ENCODE data around the gene MS4A2.
"Not testable (repeated sequence)": the region's sequence is repeated elsewhere in the genome, so short reads cannot be mapped to it uniquely, and the experiment has no call there.

Gene MS4A2

DNA sequence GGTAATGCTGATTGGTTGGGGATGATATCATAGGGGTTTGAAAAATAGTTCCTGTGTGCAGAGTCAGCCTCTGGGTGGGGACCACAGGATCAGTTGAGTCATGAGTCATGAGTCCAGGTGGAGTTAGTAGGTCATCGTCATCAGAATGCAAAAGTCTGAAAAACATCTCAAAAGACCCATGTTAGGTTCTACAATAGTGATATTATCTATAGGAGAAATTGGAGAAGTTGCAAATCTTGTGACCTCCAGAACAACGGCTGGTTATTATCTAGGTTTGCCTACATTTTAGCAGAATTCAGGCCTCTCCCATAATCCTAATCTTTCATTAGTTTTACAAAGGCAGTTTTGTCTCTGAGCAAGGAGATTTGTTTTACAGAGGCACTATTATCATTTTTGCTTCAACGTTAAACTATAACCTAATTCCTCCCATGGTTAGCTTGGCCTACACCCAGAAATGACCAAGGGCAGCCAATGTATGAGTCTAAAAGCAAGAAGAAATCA is 38.9 kb downstream of the MS4A2 start:
- Histone ChIP-seq H3K27ac (ENCODE audit: low read depth, low read length) (no peak overlapping the region), H3K36me3 (ENCODE audit: insufficient read depth, low read length) (no peaks in the 10 kb centered on the region), H3K9ac (ENCODE audit: low read depth, low read length) (no peak overlapping the region), H3K4me1 (ENCODE audit: insufficient read depth, low read length) (peaks cover 20% of the 10 kb centered on the region), H3K4me3 (ENCODE audit: low read length) (no peak overlapping the region), H3K27me3 (ENCODE audit: insufficient read depth, low read length) (no peaks in the 10 kb centered on the region), H3K9me3 (ENCODE audit: insufficient read depth, low read depth, low read length) (no peaks in the 10 kb centered on the region)
- 100% methylated on average over 3 of the region's 3 CpGs for WGBS

DNA sequence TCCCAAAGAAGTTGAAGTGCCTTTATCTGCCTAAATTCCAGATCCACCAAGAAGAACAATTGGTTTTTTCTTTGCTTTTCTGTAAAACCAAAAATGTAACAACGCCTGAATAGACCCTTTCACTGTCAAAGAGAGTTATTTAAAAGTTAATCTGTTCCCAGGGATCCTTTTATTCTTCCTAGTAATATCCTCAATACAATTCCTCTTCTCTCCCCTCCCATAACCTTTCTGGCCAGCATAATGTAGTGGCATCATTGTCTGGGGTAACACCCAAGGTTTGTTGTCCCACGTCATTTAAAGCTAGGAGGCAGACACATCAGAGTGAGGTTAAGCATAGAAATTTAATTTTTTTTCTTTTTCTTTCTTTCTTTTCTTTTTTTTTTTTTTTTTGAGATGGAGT is 39.9 kb downstream of the MS4A2 start:
- WGBS: 92% methylated on average over 1 of the region's 2 CpGs

DNA sequence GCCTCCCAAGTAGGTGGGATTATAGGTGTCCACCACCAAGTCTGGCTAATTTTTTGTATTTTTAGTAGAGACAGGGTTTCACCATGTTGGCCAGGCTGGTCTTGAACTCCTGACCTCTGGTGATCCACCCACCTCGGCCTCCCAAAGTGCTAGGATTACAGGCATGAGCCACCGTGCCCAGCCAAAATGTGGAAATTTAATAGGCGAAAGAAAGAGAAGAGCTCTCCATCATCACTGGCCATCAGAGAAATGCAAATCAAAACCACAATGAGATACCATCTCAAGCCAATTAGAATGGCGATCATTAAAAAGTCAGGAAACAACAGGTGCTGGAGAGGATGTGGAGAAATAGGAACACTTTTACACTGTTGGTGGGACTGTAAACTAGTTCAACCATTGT is 40.4 kb downstream of the MS4A2 start:
- not testable (repeated sequence) for H3K36me3 ChIP-seq (ENCODE audit: insufficient read depth, low read length); H3K4me3 ChIP-seq (ENCODE audit: low read length); H3K27ac ChIP-seq (ENCODE audit: low read depth, low read length); H3K27me3 ChIP-seq (ENCODE audit: insufficient read depth, low read length); H3K9me3 ChIP-seq (ENCODE audit: insufficient read depth, low read depth, low read length); H3K9ac ChIP-seq (ENCODE audit: low read depth, low read length)
- peaks cover 19% of the 10 kb centered on the region for H3K4me1 ChIP-seq (ENCODE audit: insufficient read depth, low read length)
- WGBS: 96% methylated on average over 3 of the region's 4 CpGs

More for the DNA sequence above, 39.9 kb downstream of the MS4A2 start:
- Histone ChIP-seq H3K27me3 (ENCODE audit: insufficient read depth, low read length) (no peaks in the 10 kb centered on the region), H3K27ac (ENCODE audit: low read depth, low read length) (no peak overlapping the region), H3K4me3 (ENCODE audit: low read length) (no peak overlapping the region), H3K4me1 (ENCODE audit: insufficient read depth, low read length) (peaks cover 20% of the 10 kb centered on the region), H3K9me3 (ENCODE audit: insufficient read depth, low read depth, low read length) (no peaks in the 10 kb centered on the region), H3K9ac (ENCODE audit: low read depth, low read length) (no peak overlapping the region), H3K36me3 (ENCODE audit: insufficient read depth, low read length) (no peaks in the 10 kb centered on the region)

DNA sequence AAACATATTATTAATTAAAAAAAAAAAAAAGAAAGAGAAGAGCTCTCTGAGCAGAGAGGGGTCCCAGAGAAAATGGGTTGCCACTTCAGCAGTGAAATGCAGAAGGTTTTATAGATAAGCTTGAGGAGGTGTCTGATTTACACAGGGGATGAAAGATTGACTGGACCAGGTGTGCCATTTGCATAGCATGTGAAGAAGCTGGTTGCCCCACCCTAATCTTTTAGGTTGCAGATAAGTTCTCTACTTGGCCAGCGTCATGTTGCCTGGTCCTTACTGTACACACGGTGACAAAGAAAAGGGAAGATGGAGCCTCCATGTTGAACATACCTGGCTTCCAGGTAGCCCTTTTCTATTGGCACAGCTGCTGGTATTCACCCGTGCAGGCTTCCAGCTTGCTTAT is 41.4 kb downstream of the MS4A2 start:
- H3K27me3 ChIP-seq (ENCODE audit: insufficient read depth, low read length): no peaks in the 10 kb centered on the region
- H3K4me1 ChIP-seq (ENCODE audit: insufficient read depth, low read length): peaks cover 9% of the 10 kb centered on the region; the same call in 1 of the 2 replicates
- WGBS: 92% methylated on average over 3 of the region's 3 CpGs
- H3K4me3 ChIP-seq (ENCODE audit: low read length): no peak overlapping the region
- no peak overlapping the region for H3K27ac ChIP-seq (ENCODE audit: low read depth, low read length)
- H3K9ac ChIP-seq (ENCODE audit: low read depth, low read length): no peak overlapping the region
- peaks cover 5% of the 10 kb centered on the region for H3K9me3 ChIP-seq (ENCODE audit: insufficient read depth, low read depth, low read length)
- H3K36me3 ChIP-seq (ENCODE audit: insufficient read depth, low read length): no peaks in the 10 kb centered on the region

DNA sequence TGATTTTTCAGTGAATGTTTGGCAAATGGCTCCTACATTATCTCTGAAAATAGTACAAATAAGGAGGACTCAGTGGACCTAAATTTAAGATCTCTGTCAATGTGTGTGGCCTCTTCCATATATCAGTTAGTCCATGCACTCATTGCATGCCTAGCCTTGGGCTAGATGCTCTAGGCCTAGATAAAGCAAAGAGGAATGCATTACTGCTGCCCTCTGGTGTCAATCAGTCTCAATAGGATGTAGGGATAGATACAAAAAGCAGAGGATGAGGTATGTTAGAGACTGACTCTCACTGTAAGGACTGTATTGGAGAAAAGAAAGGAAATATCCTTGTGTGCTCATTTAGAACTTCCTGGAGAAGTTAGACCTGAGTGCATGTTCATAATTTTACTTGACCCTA is 42.0 kb downstream of the MS4A2 start:
- Histone ChIP-seq H3K9me3 (ENCODE audit: insufficient read depth, low read depth, low read length) (peaks cover 5% of the 10 kb centered on the region), H3K36me3 (ENCODE audit: insufficient read depth, low read length) (no peaks in the 10 kb centered on the region), H3K27ac (ENCODE audit: low read depth, low read length) (no peak overlapping the region), H3K4me3 (ENCODE audit: low read length) (no peak overlapping the region), H3K4me1 (ENCODE audit: insufficient read depth, low read length) (0 out of 2 replicates have a peak, but pooled peaks cover 4% of the 10 kb centered on the region), H3K9ac (ENCODE audit: low read depth, low read length) (no peak overlapping the region), H3K27me3 (ENCODE audit: insufficient read depth, low read length) (no peaks in the 10 kb centered on the region)

DNA sequence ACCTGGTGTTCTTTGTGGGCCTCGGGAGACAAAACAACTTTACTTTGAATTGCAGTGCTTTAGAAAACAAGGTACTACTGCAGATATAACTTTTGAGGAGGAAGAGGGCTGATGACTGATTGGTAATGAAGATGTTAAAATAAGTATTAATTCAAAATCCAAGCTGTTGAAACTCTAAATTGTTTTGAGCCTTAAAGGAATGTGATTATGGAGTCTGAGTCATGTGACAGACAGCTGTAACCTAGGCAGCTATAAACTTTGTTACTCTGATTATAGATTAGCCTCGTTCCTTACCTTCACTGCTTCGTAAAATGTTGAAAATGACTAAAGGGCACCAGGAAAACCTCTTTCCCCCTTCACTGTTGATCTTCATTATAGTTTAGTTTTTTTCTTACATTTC is 43.4 kb downstream of the MS4A2 start:
- H3K4me3 ChIP-seq (ENCODE audit: low read length): no peak overlapping the region
- 0 out of 2 replicates have a peak, but pooled peaks cover 4% of the 10 kb centered on the region for H3K4me1 ChIP-seq (ENCODE audit: insufficient read depth, low read length)
- 88% methylated on average over 1 of the region's 3 CpGs for WGBS
- no peaks in the 10 kb centered on the region for H3K36me3 ChIP-seq (ENCODE audit: insufficient read depth, low read length)
- H3K27ac ChIP-seq (ENCODE audit: low read depth, low read length): no peak overlapping the region
- H3K9me3 ChIP-seq (ENCODE audit: insufficient read depth, low read depth, low read length): peaks cover 5% of the 10 kb centered on the region
- no peak overlapping the region for H3K9ac ChIP-seq (ENCODE audit: low read depth, low read length)
- no peaks in the 10 kb centered on the region for H3K27me3 ChIP-seq (ENCODE audit: insufficient read depth, low read length)

DNA sequence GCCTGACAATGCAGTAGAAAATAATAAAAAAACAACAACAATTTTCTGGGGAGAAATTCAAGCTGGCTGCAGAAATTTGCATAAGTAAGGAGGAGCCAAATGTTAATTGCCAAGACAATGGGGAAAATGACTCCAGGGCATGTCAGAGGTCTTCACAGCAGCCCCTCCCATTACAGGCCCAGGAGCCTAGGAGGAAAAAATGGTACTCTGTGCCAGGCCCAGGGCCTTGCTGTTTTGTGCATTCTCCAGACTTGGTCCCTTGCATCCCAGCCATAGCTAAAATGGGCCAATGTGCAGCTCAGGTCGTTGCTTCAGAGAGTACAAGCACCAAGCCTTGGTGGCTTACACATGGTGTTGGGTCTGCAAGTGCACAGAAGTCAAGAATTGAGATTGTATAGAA is 45.5 kb downstream of the MS4A2 start:
- Histone ChIP-seq H3K9me3 (ENCODE audit: insufficient read depth, low read depth, low read length) (peaks cover 5% of the 10 kb centered on the region), H3K36me3 (ENCODE audit: insufficient read depth, low read length) (no peaks in the 10 kb centered on the region), H3K27me3 (ENCODE audit: insufficient read depth, low read length) (no peaks in the 10 kb centered on the region), H3K4me3 (ENCODE audit: low read length) (no peak overlapping the region), H3K4me1 (ENCODE audit: insufficient read depth, low read length) (no peaks in the 10 kb centered on the region), H3K9ac (ENCODE audit: low read depth, low read length) (no peak overlapping the region), H3K27ac (ENCODE audit: low read depth, low read length) (no peak overlapping the region)
- WGBS: 43% methylated on average over 1 of the region's 1 CpG

DNA sequence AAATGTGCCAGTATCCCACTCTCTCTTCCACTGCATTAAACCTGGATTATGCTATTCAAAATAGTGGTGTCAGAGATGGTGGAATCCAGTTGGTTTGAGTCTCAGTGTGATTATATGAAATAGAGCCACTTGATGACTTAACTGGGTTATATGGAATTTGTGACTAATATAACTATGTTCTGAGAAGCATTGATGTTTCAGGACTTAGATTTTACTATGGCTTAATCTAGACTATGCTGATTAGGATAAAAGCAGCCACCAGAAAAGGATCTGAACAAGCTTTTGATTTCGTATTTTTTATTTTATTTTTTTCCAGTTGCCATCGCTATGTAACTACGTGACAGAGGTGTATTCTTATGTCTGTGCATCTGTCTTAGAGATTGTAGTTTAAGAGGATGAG is 55.3 kb downstream of the MS4A2 start:
- H3K9ac ChIP-seq (ENCODE audit: low read depth, low read length): no peak overlapping the region
- H3K27ac ChIP-seq (ENCODE audit: low read depth, low read length): no peak overlapping the region
- H3K27me3 ChIP-seq (ENCODE audit: insufficient read depth, low read length): no peaks in the 10 kb centered on the region
- H3K4me3 ChIP-seq (ENCODE audit: low read length): no peak overlapping the region
- no peaks in the 10 kb centered on the region for H3K36me3 ChIP-seq (ENCODE audit: insufficient read depth, low read length)
- 94% methylated on average over 3 of the region's 3 CpGs for WGBS
- no peaks in the 10 kb centered on the region for H3K9me3 ChIP-seq (ENCODE audit: insufficient read depth, low read depth, low read length)
- H3K4me1 ChIP-seq (ENCODE audit: insufficient read depth, low read length): no peaks in the 10 kb centered on the region

DNA sequence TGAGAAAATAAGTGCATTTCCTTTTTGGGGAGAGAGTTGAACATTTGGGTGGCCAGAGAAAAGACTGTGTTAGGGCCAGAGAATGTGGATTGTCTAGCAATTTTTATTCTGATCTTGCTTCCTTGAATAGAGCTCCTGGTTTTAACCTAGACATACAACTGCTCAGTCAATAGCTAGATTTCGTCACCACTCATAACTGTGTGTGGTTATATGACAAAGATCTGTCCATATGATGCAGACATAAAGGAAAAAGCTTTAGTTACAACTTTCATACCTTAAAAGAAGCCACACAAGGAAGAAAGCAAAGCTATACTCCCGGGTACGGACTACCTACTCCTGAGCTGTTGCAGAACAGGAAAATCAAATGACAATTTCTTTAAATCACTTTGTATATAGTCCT is 57.2 kb downstream of the MS4A2 start:
- Histone ChIP-seq H3K27ac (ENCODE audit: low read depth, low read length) (no peak overlapping the region), H3K4me3 (ENCODE audit: low read length) (no peak overlapping the region), H3K36me3 (ENCODE audit: insufficient read depth, low read length) (no peaks in the 10 kb centered on the region), H3K4me1 (ENCODE audit: insufficient read depth, low read length) (no peaks in the 10 kb centered on the region), H3K9ac (ENCODE audit: low read depth, low read length) (no peak overlapping the region), H3K9me3 (ENCODE audit: insufficient read depth, low read depth, low read length) (no peaks in the 10 kb centered on the region), H3K27me3 (ENCODE audit: insufficient read depth, low read length) (no peaks in the 10 kb centered on the region)
- 94% methylated on average over 2 of the region's 3 CpGs for WGBS
